GM23338 (cell line): ENCODE measurements around the gene GRK5.

Experiments used
- EZH2 ChIP-seq: fragments of 200-600 bp; sonication (generic); IDR thresholded peaks from one replicate; pipeline ENCODE4 v1.8.0; 2017; ENCODE audit warnings: antibody characterized with exemption, mild to moderate bottlenecking, low read depth; ENCODE audit not compliant: unreplicated experiment
- EZH2phosphoT487 ChIP-seq: fragments of 200-600 bp; sonication (generic); IDR thresholded peaks from one replicate; pipeline ENCODE4 v1.8.1; 2018; ENCODE audit warnings: antibody characterized with exemption; ENCODE audit not compliant: unreplicated experiment
- POLR2AphosphoS5 ChIP-seq: IDR thresholded peaks from 2 replicates; pipeline ENCODE4 v1.6.1; 2016; ENCODE audit warnings: antibody characterized with exemption, low read depth
- TF ChIP-seq, protein P1 (sequence below), 2 experiments: fragments of 200-600 bp in 1 of 2; sonication (generic) in 1 of 2; conservative IDR thresholded peaks; 2 replicates each; pipeline versions ENCODE4 v1.5.1 to v1.6.1; 2016 to 2017; ENCODE audit warnings: antibody characterized with exemption in 2 of 2, low read depth in 2 of 2, mild to moderate bottlenecking in 2 of 2, moderate library complexity in 1 of 2
- TF ChIP-seq, protein P2 (sequence below): fragments of 250-450 bp; sonication (Bioruptor Pico); IDR thresholded peaks from 2 replicates; pipeline ENCODE4 v1.5.0; 2020; ENCODE audit warnings: mild to moderate bottlenecking, moderate library complexity
- TF ChIP-seq, protein P3 (sequence below): IDR thresholded peaks from one replicate; pipeline ENCODE4 v1.6.1; 2018; ENCODE audit warnings: antibody characterized with exemption; ENCODE audit not compliant: unreplicated experiment

DNA sequence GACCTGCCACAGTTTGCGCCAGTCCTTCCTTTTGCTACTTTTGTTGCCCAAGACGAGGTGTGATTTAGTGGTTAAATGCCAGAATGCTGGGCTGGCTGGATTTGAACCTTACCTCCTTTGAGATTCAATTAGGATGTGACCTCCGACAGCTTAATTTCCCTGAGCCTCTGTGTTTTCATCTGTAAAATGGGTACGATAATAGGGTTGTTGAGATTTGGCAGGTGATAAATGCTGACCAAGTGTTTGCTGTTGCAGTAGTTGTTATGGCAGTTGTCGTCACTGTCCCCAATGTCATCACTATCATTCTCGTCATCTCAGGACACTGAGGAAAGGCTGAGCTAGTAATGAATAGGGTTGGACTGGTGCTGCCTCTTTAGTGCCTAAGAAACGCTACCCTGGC is 61.1 kb downstream of the GRK5 start:
- TF ChIP-seq, protein P1, sequence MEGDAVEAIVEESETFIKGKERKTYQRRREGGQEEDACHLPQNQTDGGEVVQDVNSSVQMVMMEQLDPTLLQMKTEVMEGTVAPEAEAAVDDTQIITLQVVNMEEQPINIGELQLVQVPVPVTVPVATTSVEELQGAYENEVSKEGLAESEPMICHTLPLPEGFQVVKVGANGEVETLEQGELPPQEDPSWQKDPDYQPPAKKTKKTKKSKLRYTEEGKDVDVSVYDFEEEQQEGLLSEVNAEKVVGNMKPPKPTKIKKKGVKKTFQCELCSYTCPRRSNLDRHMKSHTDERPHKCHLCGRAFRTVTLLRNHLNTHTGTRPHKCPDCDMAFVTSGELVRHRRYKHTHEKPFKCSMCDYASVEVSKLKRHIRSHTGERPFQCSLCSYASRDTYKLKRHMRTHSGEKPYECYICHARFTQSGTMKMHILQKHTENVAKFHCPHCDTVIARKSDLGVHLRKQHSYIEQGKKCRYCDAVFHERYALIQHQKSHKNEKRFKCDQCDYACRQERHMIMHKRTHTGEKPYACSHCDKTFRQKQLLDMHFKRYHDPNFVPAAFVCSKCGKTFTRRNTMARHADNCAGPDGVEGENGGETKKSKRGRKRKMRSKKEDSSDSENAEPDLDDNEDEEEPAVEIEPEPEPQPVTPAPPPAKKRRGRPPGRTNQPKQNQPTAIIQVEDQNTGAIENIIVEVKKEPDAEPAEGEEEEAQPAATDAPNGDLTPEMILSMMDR (conservative IDR thresholded peaks at IDR 0.05; ENCODE audit: low read depth in 2 of 2), result no peak
- TF ChIP-seq, protein P2, sequence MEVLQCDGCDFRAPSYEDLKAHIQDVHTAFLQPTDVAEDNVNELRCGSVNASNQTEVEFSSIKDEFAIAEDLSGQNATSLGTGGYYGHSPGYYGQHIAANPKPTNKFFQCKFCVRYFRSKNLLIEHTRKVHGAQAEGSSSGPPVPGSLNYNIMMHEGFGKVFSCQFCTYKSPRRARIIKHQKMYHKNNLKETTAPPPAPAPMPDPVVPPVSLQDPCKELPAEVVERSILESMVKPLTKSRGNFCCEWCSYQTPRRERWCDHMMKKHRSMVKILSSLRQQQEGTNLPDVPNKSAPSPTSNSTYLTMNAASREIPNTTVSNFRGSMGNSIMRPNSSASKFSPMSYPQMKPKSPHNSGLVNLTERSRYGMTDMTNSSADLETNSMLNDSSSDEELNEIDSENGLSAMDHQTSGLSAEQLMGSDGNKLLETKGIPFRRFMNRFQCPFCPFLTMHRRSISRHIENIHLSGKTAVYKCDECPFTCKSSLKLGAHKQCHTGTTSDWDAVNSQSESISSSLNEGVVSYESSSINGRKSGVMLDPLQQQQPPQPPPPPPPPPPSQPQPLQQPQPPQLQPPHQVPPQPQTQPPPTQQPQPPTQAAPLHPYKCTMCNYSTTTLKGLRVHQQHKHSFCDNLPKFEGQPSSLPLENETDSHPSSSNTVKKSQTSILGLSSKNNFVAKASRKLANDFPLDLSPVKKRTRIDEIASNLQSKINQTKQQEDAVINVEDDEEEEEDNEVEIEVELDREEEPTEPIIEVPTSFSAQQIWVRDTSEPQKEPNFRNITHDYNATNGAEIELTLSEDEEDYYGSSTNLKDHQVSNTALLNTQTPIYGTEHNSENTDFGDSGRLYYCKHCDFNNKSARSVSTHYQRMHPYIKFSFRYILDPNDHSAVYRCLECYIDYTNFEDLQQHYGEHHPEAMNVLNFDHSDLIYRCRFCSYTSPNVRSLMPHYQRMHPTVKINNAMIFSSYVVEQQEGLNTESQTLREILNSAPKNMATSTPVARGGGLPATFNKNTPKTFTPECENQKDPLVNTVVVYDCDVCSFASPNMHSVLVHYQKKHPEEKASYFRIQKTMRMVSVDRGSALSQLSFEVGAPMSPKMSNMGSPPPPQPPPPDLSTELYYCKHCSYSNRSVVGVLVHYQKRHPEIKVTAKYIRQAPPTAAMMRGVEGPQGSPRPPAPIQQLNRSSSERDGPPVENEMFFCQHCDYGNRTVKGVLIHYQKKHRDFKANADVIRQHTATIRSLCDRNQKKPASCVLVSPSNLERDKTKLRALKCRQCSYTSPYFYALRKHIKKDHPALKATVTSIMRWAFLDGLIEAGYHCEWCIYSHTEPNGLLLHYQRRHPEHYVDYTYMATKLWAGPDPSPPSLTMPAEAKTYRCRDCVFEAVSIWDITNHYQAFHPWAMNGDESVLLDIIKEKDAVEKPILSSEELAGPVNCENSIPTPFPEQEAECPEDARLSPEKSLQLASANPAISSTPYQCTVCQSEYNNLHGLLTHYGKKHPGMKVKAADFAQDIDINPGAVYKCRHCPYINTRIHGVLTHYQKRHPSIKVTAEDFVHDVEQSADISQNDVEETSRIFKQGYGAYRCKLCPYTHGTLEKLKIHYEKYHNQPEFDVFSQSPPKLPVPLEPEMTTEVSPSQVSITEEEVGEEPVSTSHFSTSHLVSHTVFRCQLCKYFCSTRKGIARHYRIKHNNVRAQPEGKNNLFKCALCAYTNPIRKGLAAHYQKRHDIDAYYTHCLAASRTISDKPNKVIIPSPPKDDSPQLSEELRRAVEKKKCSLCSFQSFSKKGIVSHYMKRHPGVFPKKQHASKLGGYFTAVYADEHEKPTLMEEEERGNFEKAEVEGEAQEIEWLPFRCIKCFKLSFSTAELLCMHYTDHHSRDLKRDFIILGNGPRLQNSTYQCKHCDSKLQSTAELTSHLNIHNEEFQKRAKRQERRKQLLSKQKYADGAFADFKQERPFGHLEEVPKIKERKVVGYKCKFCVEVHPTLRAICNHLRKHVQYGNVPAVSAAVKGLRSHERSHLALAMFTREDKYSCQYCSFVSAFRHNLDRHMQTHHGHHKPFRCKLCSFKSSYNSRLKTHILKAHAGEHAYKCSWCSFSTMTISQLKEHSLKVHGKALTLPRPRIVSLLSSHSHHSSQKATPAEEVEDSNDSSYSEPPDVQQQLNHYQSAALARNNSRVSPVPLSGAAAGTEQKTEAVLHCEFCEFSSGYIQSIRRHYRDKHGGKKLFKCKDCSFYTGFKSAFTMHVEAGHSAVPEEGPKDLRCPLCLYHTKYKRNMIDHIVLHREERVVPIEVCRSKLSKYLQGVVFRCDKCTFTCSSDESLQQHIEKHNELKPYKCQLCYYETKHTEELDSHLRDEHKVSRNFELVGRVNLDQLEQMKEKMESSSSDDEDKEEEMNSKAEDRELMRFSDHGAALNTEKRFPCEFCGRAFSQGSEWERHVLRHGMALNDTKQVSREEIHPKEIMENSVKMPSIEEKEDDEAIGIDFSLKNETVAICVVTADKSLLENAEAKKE (CRISPR knock-in tag), result no peak
- TF ChIP-seq EZH2phosphoT487 (no peak), EZH2 (no peak), POLR2AphosphoS5 (no peak)
- TF ChIP-seq, protein P3, sequence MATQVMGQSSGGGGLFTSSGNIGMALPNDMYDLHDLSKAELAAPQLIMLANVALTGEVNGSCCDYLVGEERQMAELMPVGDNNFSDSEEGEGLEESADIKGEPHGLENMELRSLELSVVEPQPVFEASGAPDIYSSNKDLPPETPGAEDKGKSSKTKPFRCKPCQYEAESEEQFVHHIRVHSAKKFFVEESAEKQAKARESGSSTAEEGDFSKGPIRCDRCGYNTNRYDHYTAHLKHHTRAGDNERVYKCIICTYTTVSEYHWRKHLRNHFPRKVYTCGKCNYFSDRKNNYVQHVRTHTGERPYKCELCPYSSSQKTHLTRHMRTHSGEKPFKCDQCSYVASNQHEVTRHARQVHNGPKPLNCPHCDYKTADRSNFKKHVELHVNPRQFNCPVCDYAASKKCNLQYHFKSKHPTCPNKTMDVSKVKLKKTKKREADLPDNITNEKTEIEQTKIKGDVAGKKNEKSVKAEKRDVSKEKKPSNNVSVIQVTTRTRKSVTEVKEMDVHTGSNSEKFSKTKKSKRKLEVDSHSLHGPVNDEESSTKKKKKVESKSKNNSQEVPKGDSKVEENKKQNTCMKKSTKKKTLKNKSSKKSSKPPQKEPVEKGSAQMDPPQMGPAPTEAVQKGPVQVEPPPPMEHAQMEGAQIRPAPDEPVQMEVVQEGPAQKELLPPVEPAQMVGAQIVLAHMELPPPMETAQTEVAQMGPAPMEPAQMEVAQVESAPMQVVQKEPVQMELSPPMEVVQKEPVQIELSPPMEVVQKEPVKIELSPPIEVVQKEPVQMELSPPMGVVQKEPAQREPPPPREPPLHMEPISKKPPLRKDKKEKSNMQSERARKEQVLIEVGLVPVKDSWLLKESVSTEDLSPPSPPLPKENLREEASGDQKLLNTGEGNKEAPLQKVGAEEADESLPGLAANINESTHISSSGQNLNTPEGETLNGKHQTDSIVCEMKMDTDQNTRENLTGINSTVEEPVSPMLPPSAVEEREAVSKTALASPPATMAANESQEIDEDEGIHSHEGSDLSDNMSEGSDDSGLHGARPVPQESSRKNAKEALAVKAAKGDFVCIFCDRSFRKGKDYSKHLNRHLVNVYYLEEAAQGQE, result no peak
